Measurements from ENCODE around the gene PEF1. TPM values are rescaled to one million over a fixed set of nuclear protein-coding genes. Genes with fewer than 3 reads are reported as not detected.

The PEF1 gene
- total RNA-seq, 1 donor from 2014 or later = 70.9 TPM

DNA sequence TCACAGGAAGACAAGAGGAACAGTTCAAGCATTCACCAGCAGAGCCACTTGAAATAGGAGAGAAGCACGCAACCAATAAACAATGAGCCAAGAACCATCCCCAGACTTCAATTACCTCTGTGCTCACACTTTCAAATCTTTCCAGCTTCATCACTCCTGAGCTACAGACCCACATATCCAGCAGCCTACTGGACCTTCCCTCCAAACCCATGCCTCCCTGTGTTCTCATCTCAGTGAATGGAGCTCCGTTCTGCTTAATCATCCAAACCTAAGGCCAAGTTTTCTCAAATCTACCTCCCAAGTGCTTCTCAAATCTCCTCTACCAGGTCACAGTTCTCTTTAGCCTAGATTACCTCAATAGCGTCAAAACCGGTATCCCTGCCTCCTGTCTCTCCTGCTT, 3.7 kb downstream of the PEF1 start:
- H3K4me3 Mint-ChIP-seq (ENCODE audit: unreplicated experiment) = no peak overlapping the region
- H3K27me3 Mint-ChIP-seq (ENCODE audit: unreplicated experiment) = peaks cover 10% of the 10 kb centered on the region
- no peak for DNase-seq (ENCODE audit: low spot score)
- H3K27ac Mint-ChIP-seq (ENCODE audit: unreplicated experiment) = no peak overlapping the region
- no peaks in the 10 kb centered on the region for H3K36me3 Mint-ChIP-seq (ENCODE audit: low read depth, unreplicated experiment)
- peaks cover 15% of the 10 kb centered on the region for H3K4me1 Mint-ChIP-seq (ENCODE audit: unreplicated experiment)
- no peaks in the 10 kb centered on the region for H3K9me3 Mint-ChIP-seq (ENCODE audit: unreplicated experiment)
- TF ChIP-seq, protein P1, sequence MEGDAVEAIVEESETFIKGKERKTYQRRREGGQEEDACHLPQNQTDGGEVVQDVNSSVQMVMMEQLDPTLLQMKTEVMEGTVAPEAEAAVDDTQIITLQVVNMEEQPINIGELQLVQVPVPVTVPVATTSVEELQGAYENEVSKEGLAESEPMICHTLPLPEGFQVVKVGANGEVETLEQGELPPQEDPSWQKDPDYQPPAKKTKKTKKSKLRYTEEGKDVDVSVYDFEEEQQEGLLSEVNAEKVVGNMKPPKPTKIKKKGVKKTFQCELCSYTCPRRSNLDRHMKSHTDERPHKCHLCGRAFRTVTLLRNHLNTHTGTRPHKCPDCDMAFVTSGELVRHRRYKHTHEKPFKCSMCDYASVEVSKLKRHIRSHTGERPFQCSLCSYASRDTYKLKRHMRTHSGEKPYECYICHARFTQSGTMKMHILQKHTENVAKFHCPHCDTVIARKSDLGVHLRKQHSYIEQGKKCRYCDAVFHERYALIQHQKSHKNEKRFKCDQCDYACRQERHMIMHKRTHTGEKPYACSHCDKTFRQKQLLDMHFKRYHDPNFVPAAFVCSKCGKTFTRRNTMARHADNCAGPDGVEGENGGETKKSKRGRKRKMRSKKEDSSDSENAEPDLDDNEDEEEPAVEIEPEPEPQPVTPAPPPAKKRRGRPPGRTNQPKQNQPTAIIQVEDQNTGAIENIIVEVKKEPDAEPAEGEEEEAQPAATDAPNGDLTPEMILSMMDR (IDR thresholded peaks at IDR 0.05; ENCODE audit: unreplicated experiment) = no peak

DNA sequence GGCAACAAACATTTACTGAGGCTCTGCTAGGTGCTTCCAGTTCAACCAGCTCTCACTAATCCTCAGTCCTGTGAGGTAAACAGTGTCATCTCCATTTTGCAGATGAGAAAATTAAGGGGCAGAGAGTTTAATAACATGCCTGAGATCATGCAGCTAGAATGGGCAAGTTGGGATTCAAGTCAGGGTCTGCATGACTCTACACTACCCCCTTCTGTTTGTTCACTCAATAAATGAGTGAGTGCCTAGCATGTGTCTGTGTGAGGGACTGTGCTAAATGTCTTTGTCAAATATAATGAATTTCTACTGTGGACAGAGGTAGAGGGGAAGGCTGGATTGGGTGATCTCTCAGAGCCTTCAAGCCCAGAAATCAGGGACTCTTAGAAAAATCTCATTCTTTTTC, 4.5 kb downstream of the PEF1 start:
- TF ChIP-seq, protein P1 (IDR thresholded peaks at IDR 0.05; ENCODE audit: unreplicated experiment) = no peak
- H3K9me3 Mint-ChIP-seq (ENCODE audit: unreplicated experiment) = no peaks in the 10 kb centered on the region
- peaks cover 5% of the 10 kb centered on the region for H3K27me3 Mint-ChIP-seq (ENCODE audit: unreplicated experiment)
- no peak overlapping the region for H3K27ac Mint-ChIP-seq (ENCODE audit: unreplicated experiment)
- peaks cover 12% of the 10 kb centered on the region for H3K4me1 Mint-ChIP-seq (ENCODE audit: unreplicated experiment)
- no peak for DNase-seq (ENCODE audit: low spot score)
- no peak overlapping the region for H3K4me3 Mint-ChIP-seq (ENCODE audit: unreplicated experiment)
- no peaks in the 10 kb centered on the region for H3K36me3 Mint-ChIP-seq (ENCODE audit: low read depth, unreplicated experiment)

DNA sequence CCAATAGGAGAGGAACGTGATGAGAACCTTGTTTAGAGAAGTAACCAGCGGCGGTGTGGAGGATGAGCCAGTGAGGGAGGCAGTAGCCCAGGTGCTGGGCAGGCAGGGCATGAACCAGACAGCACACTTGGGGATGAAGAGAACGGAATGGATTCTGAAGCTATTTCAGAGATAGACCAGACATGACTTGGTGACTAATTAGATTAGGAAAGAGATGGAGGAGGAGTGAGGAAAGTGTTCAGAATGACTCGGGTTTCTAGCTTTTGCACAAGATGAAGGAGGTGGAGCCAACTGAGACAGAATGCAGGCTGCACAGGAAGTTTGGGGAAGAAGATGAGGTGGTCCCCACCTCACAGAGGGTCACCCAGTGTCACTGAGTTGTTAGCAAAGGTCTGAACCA, 5.1 kb downstream of the PEF1 start:
- H3K4me3 Mint-ChIP-seq (ENCODE audit: unreplicated experiment) = no peak overlapping the region
- no peak for DNase-seq (ENCODE audit: low spot score)
- no peaks in the 10 kb centered on the region for H3K36me3 Mint-ChIP-seq (ENCODE audit: low read depth, unreplicated experiment)
- peaks cover 12% of the 10 kb centered on the region for H3K4me1 Mint-ChIP-seq (ENCODE audit: unreplicated experiment)
- TF ChIP-seq, protein P1 (IDR thresholded peaks at IDR 0.05; ENCODE audit: unreplicated experiment) = no peak
- no peaks in the 10 kb centered on the region for H3K27me3 Mint-ChIP-seq (ENCODE audit: unreplicated experiment)
- no peak overlapping the region for H3K27ac Mint-ChIP-seq (ENCODE audit: unreplicated experiment)
- H3K9me3 Mint-ChIP-seq (ENCODE audit: unreplicated experiment) = no peaks in the 10 kb centered on the region

DNA sequence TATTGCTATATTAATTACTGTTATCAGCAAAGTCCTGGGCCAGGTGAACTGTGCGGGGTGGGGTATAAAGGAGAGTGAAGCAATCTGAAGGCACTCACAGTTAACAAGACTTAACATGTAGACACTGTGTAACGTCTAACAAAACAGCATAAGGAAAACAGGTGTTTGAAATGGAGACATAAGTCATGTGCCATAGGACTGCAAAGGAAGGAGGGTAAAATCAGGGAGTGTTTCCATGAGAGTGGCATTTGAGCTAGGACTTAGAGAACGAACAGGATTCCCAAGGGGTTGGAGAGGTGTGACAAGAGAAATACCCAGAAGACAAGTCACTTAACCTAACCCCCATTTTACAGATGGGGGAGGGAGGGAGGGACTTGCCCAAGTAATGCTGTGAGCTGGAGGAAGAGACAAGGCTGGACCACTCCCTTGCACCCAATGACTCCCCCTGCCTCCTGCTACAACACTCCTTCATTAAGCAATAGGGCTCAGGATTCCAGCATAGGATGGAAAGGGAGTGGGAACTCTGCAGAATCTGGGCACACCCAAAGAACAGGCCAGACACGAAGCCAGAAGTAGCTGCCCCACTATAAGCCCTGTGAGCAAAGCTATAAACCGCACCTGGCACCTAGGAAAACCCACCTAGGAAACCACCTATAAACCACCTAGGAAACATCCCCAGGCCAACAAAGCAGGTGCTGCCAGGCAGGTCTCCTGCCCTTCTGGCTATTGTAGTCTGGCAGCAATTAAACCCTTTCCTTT, 6.6 kb downstream of the PEF1 start:
- Mint-ChIP-seq H3K4me1 (ENCODE audit: unreplicated experiment) (peaks cover 5% of the 10 kb centered on the region), H3K36me3 (ENCODE audit: low read depth, unreplicated experiment) (no peaks in the 10 kb centered on the region), H3K4me3 (ENCODE audit: unreplicated experiment) (no peak overlapping the region), H3K9me3 (ENCODE audit: unreplicated experiment) (no peaks in the 10 kb centered on the region), H3K27me3 (ENCODE audit: unreplicated experiment) (no peaks in the 10 kb centered on the region), H3K27ac (ENCODE audit: unreplicated experiment) (no peak overlapping the region)
- TF ChIP-seq, protein P1 (IDR thresholded peaks at IDR 0.05; ENCODE audit: unreplicated experiment) = no peak
- no peak for DNase-seq (ENCODE audit: low spot score)

DNA sequence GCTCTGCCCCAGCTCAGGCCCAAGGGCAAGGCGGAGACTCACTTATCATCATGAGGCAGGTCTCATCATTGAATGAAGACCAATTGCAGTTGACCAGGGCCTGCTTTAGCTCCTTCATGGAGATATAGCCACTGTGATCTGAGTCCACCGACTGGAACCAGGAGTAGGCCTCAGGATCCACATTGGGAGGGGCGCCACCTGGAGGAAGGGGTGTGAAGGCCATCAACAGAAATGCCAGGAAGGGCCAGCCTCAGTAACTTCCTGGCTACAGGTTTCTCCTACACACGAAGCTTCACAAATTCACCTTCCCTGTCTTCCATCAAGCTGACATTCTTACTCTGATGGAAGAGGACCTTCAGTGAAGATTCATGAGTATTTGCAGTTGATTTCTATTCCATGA, 11.6 kb downstream of the PEF1 start:
- no peak overlapping the region for H3K4me3 Mint-ChIP-seq (ENCODE audit: unreplicated experiment)
- peak; percentile 74 for DNase-seq (ENCODE audit: low spot score)
- no peaks in the 10 kb centered on the region for H3K9me3 Mint-ChIP-seq (ENCODE audit: unreplicated experiment)
- TF ChIP-seq, protein P1 (IDR thresholded peaks at IDR 0.05; ENCODE audit: unreplicated experiment) = peak; percentile 63
- peak overlapping the region; percentile 59 for H3K27ac Mint-ChIP-seq (ENCODE audit: unreplicated experiment)
- peaks cover 20% of the 10 kb centered on the region for H3K36me3 Mint-ChIP-seq (ENCODE audit: low read depth, unreplicated experiment)
- no peaks in the 10 kb centered on the region for H3K4me1 Mint-ChIP-seq (ENCODE audit: unreplicated experiment)
- H3K27me3 Mint-ChIP-seq (ENCODE audit: unreplicated experiment) = peaks cover 3% of the 10 kb centered on the region

Data from endothelial cell (in vitro differentiated cells).